DND-41 (cell line): Measurements from ENCODE around the gene POLR2L.

Experiments used
- CTCF ChIP-seq: IDR thresholded peaks from 2 replicates; pipeline ENCODE4 v1.5.1; 2012; ENCODE audit warnings: borderline replicate concordance, low read length, moderate library complexity, mild to moderate bottlenecking; ENCODE audit not compliant: poor library complexity, severe bottlenecking; ENCODE audit errors: extremely low read depth
- EZH2 ChIP-seq: IDR thresholded peaks from 3 replicates; pipeline ENCODE4 v1.6.1; 2012; ENCODE audit warnings: borderline replicate concordance, low read depth, mild to moderate bottlenecking, moderate library complexity, low read length, inconsistent platforms; ENCODE audit not compliant: severe bottlenecking

- no peak for TF ChIP-seq CTCF
- no peak for TF ChIP-seq EZH2
These were observed 3.1 kb downstream of the POLR2L start for GRCh38 chr11:839280-839623.
